Measurements from ENCODE around the gene MAMDC2. TPM values are rescaled to one million over a fixed set of nuclear protein-coding genes. Genes with fewer than 3 reads are reported as not detected.

The MAMDC2 gene
- total RNA-seq, 1 experiment from 2014 or later = 4.6 TPM

DNA sequence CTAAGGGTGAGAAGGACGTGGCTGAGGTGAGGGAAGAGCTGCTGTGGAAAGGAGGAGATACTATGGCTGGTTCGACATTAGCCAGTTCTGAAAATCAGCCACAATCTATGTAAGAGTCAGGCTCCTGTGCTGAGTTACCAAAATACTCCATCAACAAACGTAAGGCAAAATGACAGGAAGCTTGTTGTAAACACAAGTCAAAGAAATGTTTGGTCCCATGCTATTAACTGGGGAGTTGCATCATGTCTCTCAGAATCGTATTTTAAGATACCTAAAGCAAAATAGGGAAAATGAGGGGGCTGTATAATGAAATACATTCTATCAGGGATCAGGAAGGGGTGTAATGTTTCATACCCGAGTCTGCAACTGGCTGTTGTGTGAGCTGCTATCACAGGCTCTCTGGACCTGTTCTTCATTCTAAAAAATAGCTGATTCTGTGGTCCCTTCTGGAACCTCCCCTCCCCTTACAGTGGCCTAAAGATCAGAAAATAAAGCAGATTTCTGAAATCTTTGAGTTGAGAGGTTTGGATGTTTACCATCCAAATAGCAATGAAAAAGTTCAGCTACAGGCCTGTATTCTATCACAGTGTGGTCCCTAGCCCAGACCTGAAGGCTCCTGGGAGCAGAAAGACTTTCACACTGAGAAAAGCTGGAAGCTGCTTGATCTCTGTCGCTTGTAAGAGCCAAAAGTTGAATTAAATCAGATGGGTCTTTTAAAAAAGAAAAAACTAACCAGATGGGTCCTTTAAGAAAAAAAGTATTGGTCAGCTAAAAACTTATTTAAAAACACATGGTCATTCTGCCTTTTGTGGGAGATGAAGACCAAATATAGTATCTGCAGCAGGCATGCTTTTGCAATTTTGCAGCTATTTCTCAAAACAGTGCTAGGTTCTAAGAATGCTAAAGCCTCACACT, 117.3 kb downstream of the MAMDC2 start:
- peak overlapping the region; percentile 16 to 44 (median 21); a peak in 4 of 7 replicates for H3K27ac Mint-ChIP-seq
- no peaks in the 10 kb centered on the region for H3K27me3 Mint-ChIP-seq (ENCODE audit: low read depth)

More for the DNA sequence above, 117.3 kb downstream of the MAMDC2 start:
- Histone ChIP-seq H3T11ph (ENCODE audit: low read length) (no peak overlapping the region), H4K5ac (ENCODE audit: insufficient read length, low read depth, low read length) (no peak overlapping the region), H3K9me3 (ENCODE audit: control insufficient read depth, low read depth, low read length) (no peaks in the 10 kb centered on the region), H2BK12ac (ENCODE audit: insufficient read length, low read depth, low read length) (no peak overlapping the region), H3K79me1 (ENCODE audit: insufficient read depth, low read depth, low read length, poor library complexity, severe bottlenecking) (no peaks in the 10 kb centered on the region), H2BK15ac (ENCODE audit: low read depth, low read length) (no peak overlapping the region), H3K27ac (ENCODE audit: insufficient read length, low read depth, low read length) (no peak overlapping the region), H3K27me3 (ENCODE audit: insufficient read depth, low read length) (no peaks in the 10 kb centered on the region), H4K20me1 (ENCODE audit: control insufficient read depth, insufficient read depth, insufficient read length) (no peaks in the 10 kb centered on the region), H2BK20ac (ENCODE audit: low read depth, low read length, poor library complexity, severe bottlenecking) (no peak overlapping the region), H3K4me2 (ENCODE audit: insufficient read depth, insufficient read length, low read length) (no peak overlapping the region), H3K9ac (ENCODE audit: extremely low read depth, insufficient read length, low read length) (no peak overlapping the region), H3K4ac (ENCODE audit: low read depth, low read length) (no peak overlapping the region), H3K23ac (ENCODE audit: insufficient read length, low read depth, low read length) (no peak overlapping the region), H2AK5ac (ENCODE audit: insufficient read length, low read length) (no peak overlapping the region), H3K14ac (ENCODE audit: insufficient read depth, low read length) (no peak overlapping the region), H3K18ac (ENCODE audit: insufficient read length, low read depth, low read length) (no peak overlapping the region), H2BK120ac (ENCODE audit: low read depth, low read length, poor library complexity, severe bottlenecking) (no peak overlapping the region), H3K79me2 (ENCODE audit: insufficient read depth, low read length) (no peaks in the 10 kb centered on the region), H2BK5ac (ENCODE audit: insufficient read length, low read length) (no peak overlapping the region), H3K4me1 (ENCODE audit: insufficient read depth, low read length) (no peaks in the 10 kb centered on the region), H2AFZ (ENCODE audit: low read length) (no peak overlapping the region), H4K91ac (ENCODE audit: insufficient read length, low read depth, low read length) (no peak overlapping the region), H3K23me2 (ENCODE audit: insufficient read length, low read depth, low read length, poor library complexity, severe bottlenecking) (no peaks in the 10 kb centered on the region), H4K8ac (replicated peaks; ENCODE audit: insufficient read length, low read depth, low read length) (no peak overlapping the region), H3K56ac (ENCODE audit: insufficient read length, low read depth, low read length) (no peak overlapping the region)
- no CpG with 5 or more reads among the region's 6 CpGs for WGBS (ENCODE audit: extremely low coverage, insufficient read length, low lambda C conversion rate)
- Mint-ChIP-seq H3K36me3 (ENCODE audit: insufficient read depth in 1 of 3, low read depth in 3 of 3) (no peaks in the 10 kb centered on the region), H3K4me1 (peaks cover 17 to 30% of the 10 kb centered on the region in 2 experiments), H3K4me3 (no peak overlapping the region), H3K9me3 (no peaks in the 10 kb centered on the region)
- TF ChIP-seq, protein P1, sequence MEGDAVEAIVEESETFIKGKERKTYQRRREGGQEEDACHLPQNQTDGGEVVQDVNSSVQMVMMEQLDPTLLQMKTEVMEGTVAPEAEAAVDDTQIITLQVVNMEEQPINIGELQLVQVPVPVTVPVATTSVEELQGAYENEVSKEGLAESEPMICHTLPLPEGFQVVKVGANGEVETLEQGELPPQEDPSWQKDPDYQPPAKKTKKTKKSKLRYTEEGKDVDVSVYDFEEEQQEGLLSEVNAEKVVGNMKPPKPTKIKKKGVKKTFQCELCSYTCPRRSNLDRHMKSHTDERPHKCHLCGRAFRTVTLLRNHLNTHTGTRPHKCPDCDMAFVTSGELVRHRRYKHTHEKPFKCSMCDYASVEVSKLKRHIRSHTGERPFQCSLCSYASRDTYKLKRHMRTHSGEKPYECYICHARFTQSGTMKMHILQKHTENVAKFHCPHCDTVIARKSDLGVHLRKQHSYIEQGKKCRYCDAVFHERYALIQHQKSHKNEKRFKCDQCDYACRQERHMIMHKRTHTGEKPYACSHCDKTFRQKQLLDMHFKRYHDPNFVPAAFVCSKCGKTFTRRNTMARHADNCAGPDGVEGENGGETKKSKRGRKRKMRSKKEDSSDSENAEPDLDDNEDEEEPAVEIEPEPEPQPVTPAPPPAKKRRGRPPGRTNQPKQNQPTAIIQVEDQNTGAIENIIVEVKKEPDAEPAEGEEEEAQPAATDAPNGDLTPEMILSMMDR (conservative IDR thresholded peaks at IDR 0.05) = no peak
- DNase-seq = no peak
